Psoas muscle (tissue), 8 donors: ENCODE data around the gene DOCK1. TPM values are rescaled to one million over a fixed set of nuclear protein-coding genes. Genes with fewer than 3 reads are reported as not detected.

Experiments used
- ATAC-seq, 4 donors: fragments of 200-7000 bp; cut with Tn5 transposase; one replicate each; pipeline ENCODE4 v1.9.1; 2020; ENCODE audit warnings: moderate library complexity in 3 of 4, mild to moderate bottlenecking in 2 of 4
- DNase-seq, 2 donors: peaks; one replicate each; pipeline ENCODE4 v3.0.0-alpha.2; 2020
- H3K27ac ChIP-seq: fragments of 200-600 bp; one replicate; pipeline ENCODE4 v1.8.0; 2022
- H3K27me3 ChIP-seq, 3 donors: fragments of 200-600 bp in 1 of 3; one replicate each; pipeline versions ENCODE4 v1.6.1 to v1.8.0; 2013 to 2022; ENCODE audit warnings: low read length in 2 of 3, mild to moderate bottlenecking in 2 of 3, moderate library complexity in 1 of 3; ENCODE audit not compliant: insufficient read depth in 3 of 3
- H3K36me3 ChIP-seq, 2 donors: fragments of 200-600 bp in 1 of 2; one replicate each; pipeline versions ENCODE4 v1.6.1 to v1.8.0; 2013 to 2022; ENCODE audit warnings: low read depth in 1 of 2, mild to moderate bottlenecking in 1 of 2, moderate library complexity in 1 of 2; ENCODE audit not compliant: insufficient read depth in 1 of 2
- H3K4me1 ChIP-seq: fragments of 200-600 bp; one replicate; pipeline ENCODE4 v1.8.0; 2022
- H3K4me3 ChIP-seq: fragments of 200-600 bp; one replicate; pipeline ENCODE4 v1.8.0; 2022; ENCODE audit warnings: mild to moderate bottlenecking
- H3K9me3 ChIP-seq: fragments of 200-600 bp; one replicate; pipeline ENCODE4 v1.8.0; 2022
- WGBS, 3 donors: extraction: QIAGEN DNeasy Blood & Tissue Kit; methylation state at CpG; one replicate each; pipeline versions ENCODE4 v1.1.6 to v1.1.7; 2013; 5-methylcytosine and 5-hydroxymethylcytosine counted together
- intact Hi-C, 2 donors: fragments of 100-400 bp; cut with DNase I; formaldehyde crosslinking; loops; one replicate each; pipeline versions ENCODE4 v1.11.0 to v1.14.2; 2022
- polyA plus RNA-seq, 3 donors: library from polyadenylated mRNA; stranded (reverse); fragments of 200-250 nt; gene quantifications; one replicate each; pipeline ENCODE4 v1.2.3, GENCODE V29; 2013
- total RNA-seq, 4 donors: library from RNA; stranded (reverse); fragmentation: NEBNext Ultra II Directional in 2 of 4; extraction: Animal tissue kit (Norgen Biotek cat#: 25700) in 2 of 4; gene quantifications; one replicate each; pipeline versions ENCODE4 v1.2.1 to v1.2.4, GENCODE V29; 2021 to 2023
- TF ChIP-seq, protein P1 (sequence below): fragments of 200-600 bp; IDR thresholded peaks from one replicate; pipeline ENCODE4 v1.8.0; 2022; ENCODE audit warnings: antibody characterized with exemption
- donor health status: healthy with polysubstance abuse.
- donor health status: DM: no; HTN: no; CAD: no; lungs with moderate emphysema.
- donor health status: Bipolar disorder and iron deficiency.
- donor health status: healthy.
- donor health status: DM: yes; HTN: yes; CAD: no.
- donor health status: DM: no; HTN: no; CAD: no.
- donor health status: DM: no; HTN: no; CAD: no.
- donor health status: DM: yes; HTN: yes; CAD: no.

The DOCK1 gene
- total and polyA plus RNA-seq, 7 donors, result 2.1 to 11.3 (median 5.4) TPM

GRCh38 chr10:126955934-126956711 is 50.9 kb downstream of the DOCK1 start:
- Histone ChIP-seq H3K4me3 (no peak overlapping the region), H3K9me3 (no peaks in the 10 kb centered on the region), H3K36me3 (no peaks in the 10 kb centered on the region), H3K27ac (no peak overlapping the region), H3K4me1 (no peaks in the 10 kb centered on the region), H3K27me3 (no peaks in the 10 kb centered on the region)
- ATAC-seq (no peak), DNase-seq (no peak)
- WGBS, 3 donors, result 63 to 75% (median 66%) methylated on average over 16 of the region's 16 CpGs
- intact Hi-C loops, result no loop called here
- TF ChIP-seq, protein P1, sequence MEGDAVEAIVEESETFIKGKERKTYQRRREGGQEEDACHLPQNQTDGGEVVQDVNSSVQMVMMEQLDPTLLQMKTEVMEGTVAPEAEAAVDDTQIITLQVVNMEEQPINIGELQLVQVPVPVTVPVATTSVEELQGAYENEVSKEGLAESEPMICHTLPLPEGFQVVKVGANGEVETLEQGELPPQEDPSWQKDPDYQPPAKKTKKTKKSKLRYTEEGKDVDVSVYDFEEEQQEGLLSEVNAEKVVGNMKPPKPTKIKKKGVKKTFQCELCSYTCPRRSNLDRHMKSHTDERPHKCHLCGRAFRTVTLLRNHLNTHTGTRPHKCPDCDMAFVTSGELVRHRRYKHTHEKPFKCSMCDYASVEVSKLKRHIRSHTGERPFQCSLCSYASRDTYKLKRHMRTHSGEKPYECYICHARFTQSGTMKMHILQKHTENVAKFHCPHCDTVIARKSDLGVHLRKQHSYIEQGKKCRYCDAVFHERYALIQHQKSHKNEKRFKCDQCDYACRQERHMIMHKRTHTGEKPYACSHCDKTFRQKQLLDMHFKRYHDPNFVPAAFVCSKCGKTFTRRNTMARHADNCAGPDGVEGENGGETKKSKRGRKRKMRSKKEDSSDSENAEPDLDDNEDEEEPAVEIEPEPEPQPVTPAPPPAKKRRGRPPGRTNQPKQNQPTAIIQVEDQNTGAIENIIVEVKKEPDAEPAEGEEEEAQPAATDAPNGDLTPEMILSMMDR, result no peak

DNA sequence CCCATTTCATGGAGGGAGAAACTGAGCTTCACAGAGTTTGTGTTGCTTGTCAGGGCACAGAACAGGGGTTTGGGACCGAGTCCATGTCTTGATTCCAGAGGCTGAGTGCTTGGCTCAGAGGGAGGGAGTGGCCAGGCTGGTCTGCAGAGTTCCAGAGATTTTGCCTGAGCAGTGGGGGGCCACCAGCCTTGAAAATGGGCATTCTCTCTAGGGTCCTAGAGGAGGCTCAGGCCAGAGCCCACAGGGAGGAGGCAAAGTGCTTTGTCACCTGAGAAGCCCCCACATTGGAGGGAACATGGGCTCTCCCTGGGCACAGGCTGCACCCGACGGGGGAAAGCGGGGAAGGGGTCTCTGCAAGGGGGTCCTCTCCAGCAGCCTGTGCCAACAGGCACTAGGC is 51.5 kb downstream of the DOCK1 start:
- WGBS, 3 donors, result 76 to 86% (median 81%) methylated on average over 4 of the region's 4 CpGs
- Histone ChIP-seq H3K27me3 (no peaks in the 10 kb centered on the region), H3K4me1 (no peaks in the 10 kb centered on the region), H3K36me3 (no peaks in the 10 kb centered on the region), H3K9me3 (no peaks in the 10 kb centered on the region), H3K4me3 (no peak overlapping the region), H3K27ac (no peak overlapping the region)
- TF ChIP-seq, protein P1, result no peak
- intact Hi-C loops, result no loop called here
- ATAC-seq, result no peak
- DNase-seq, result no peak

DNA sequence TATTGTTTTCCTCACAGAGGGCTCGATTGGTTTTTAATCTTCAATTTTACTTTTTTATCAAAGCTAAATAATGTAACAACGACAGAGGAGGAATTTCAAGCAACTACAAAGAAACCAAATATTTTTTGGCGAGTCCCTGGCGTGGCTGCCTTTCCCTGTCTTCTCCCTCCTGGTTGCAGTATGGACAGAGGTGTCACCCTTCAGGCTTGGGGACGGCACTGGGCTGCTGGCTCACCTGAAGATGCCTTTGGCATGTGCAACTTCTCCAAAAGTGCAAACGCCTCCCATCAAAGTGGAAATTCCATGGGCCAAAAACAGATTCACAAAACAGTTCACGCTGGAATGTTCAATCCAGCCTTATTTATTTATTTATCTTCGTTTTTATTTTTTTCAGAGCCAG is 51.9 kb downstream of the DOCK1 start:
- Histone ChIP-seq H3K27me3 (no peaks in the 10 kb centered on the region), H3K4me1 (no peaks in the 10 kb centered on the region), H3K36me3 (no peaks in the 10 kb centered on the region), H3K9me3 (no peaks in the 10 kb centered on the region), H3K4me3 (no peak overlapping the region), H3K27ac (no peak overlapping the region)
- no peak for ATAC-seq
- WGBS, 3 donors, result 77 to 83% (median 78%) methylated on average over 8 of the region's 8 CpGs
- intact Hi-C loops, result no loop called here
- TF ChIP-seq, protein P1, result no peak
- no peak for DNase-seq

DNA sequence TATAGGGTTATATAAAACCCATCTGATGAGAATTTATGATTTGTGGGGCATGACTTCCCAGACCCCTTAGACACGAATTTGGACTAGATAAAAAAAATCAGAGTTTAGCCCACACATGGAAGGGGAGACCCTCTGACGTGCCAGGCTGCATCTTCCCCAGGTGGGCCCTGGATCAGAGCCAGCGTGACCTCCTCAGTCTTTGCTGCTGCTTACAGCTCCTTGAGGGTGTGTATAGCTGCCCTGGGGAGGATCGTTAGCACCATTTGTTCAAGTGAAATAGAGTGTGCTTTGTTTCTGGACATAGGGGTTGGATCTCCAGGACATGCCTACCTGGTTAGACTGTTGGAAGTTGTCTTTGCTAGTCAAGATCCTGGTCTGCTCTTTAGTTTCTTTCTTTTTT is 54.2 kb downstream of the DOCK1 start:
- no peaks in the 10 kb centered on the region for H3K4me1 ChIP-seq
- no peak overlapping the region for H3K4me3 ChIP-seq
- ATAC-seq (no peak), DNase-seq (no peak)
- TF ChIP-seq, protein P1, result no peak
- H3K27me3 ChIP-seq, result no peaks in the 10 kb centered on the region
- intact Hi-C loops, result no loop called here
- no peak overlapping the region for H3K27ac ChIP-seq
- no peaks in the 10 kb centered on the region for H3K36me3 ChIP-seq
- 80 to 88% (median 81%) methylated on average over 4 of the region's 4 CpGs for WGBS, 3 donors
- no peaks in the 10 kb centered on the region for H3K9me3 ChIP-seq
